HepG2 (cell line): ENCODE measurements around the gene CCDC57. TPM values are rescaled to one million over a fixed set of nuclear protein-coding genes. Genes with fewer than 3 reads are reported as not detected.

ENCODE experiments used
- AHDC1 ChIP-seq: sonication (generic); formaldehyde crosslinking; IDR thresholded peaks from 2 replicates; pipeline ENCODE4 v1.5.1; 2020; ENCODE audit warnings: mild to moderate bottlenecking, missing genetic modification reagents, borderline replicate concordance
- CBX2 ChIP-seq, 2 experiments: fragments of 200-600 bp in 1 of 2; sonication (generic); formaldehyde crosslinking in 1 of 2; IDR thresholded peaks; 2 replicates each; pipeline versions ENCODE4 v1.7.0 to v1.8.1; 2018 to 2022; ENCODE audit warnings: low read depth in 2 of 2, low read length in 1 of 2, mild to moderate bottlenecking in 1 of 2, missing genetic modification reagents in 1 of 2
- GMEB2 ChIP-seq: IDR thresholded peaks from 2 replicates; pipeline ENCODE4 v1.6.1; 2016; ENCODE audit warnings: missing biosample characterization, missing genetic modification reagents, low read depth
- HDAC6 ChIP-seq: fragments of 200-600 bp; sonication (generic); IDR thresholded peaks from 2 replicates; pipeline ENCODE4 v1.7.0; 2017; ENCODE audit warnings: mild to moderate bottlenecking, antibody characterized with exemption, low read length, low read depth
- MTF1 ChIP-seq: sonication (generic); formaldehyde crosslinking; IDR thresholded peaks from 2 replicates; pipeline ENCODE4 v1.5.0; 2020; ENCODE audit warnings: missing genetic modification reagents
- THAP9 ChIP-seq: sonication (generic); formaldehyde crosslinking; IDR thresholded peaks from 2 replicates; pipeline ENCODE4; 2020; ENCODE audit warnings: missing genetic modification reagents, mild to moderate bottlenecking, borderline replicate concordance
- ZBTB46 ChIP-seq: sonication (generic); formaldehyde crosslinking; IDR thresholded peaks from 2 replicates; pipeline ENCODE4 v1.4.0; 2020; ENCODE audit warnings: mild to moderate bottlenecking, missing genetic modification reagents, borderline replicate concordance
- ZNF138 ChIP-seq: sonication (generic); formaldehyde crosslinking; IDR thresholded peaks from 2 replicates; pipeline ENCODE4 v1.5.0; 2020; ENCODE audit warnings: mild to moderate bottlenecking, low read depth, missing genetic modification reagents
- ZNF317 ChIP-seq: sonication (generic); formaldehyde crosslinking; IDR thresholded peaks from 2 replicates; pipeline ENCODE4 v1.5.0; 2020; ENCODE audit warnings: mild to moderate bottlenecking, missing genetic modification reagents
- ZNF740 ChIP-seq: sonication (generic); formaldehyde crosslinking; IDR thresholded peaks from 2 replicates; pipeline ENCODE4 v1.4.0; 2020; ENCODE audit warnings: missing genetic modification reagents
- ZNF782 ChIP-seq: sonication (generic); formaldehyde crosslinking; IDR thresholded peaks from 2 replicates; pipeline ENCODE4 v1.4.0; 2020; ENCODE audit warnings: missing genetic modification reagents, mild to moderate bottlenecking, borderline replicate concordance
- ZNF788 ChIP-seq: sonication (generic); formaldehyde crosslinking; IDR thresholded peaks from 2 replicates; pipeline ENCODE4 v1.5.0; 2020; ENCODE audit warnings: mild to moderate bottlenecking, missing genetic modification reagents, borderline replicate concordance
- ZNF850 ChIP-seq: sonication (generic); formaldehyde crosslinking; conservative IDR thresholded peaks from 2 replicates; pipeline ENCODE4 v1.9.0; 2021; ENCODE audit warnings: mild to moderate bottlenecking, missing genetic modification reagents
- polyA plus RNA-seq, 8 experiments: library from polyadenylated mRNA; depleted of rRNA in 3 of 8; stranded (reverse) in 7 of 8; unstranded in 1 of 8; fragments of >200 nt; fragmentation: Illumina TruSeq in 4 of 8; extraction: Trizol in 4 of 8; gene quantifications; 2 replicates each; pipeline versions ENCODE4 v1.2.1 to v1.2.3, GENCODE V29; 2011 to 2016; ENCODE audit warnings: low read depth in 4 of 8, missing spikeins in 1 of 8, mixed read lengths in 1 of 8; ENCODE audit not compliant: insufficient read depth in 1 of 8
- total RNA-seq, 5 experiments: library from RNA; depleted of rRNA; stranded (reverse); fragments of >200 nt; fragmentation: Illumina TruSeq; extraction: Trizol; gene quantifications; 2 replicates each; pipeline ENCODE4 v1.2.3, GENCODE V29; 2016; ENCODE audit warnings: low read depth in 1 of 5

Gene CCDC57
- total and polyA plus RNA-seq, 2 of the 13 experiments (the other 11 are each of a cell fraction or from before 2014, with no cell fraction given) = 59.3 to 59.9 TPM

- TF ChIP-seq THAP9 (no peak), AHDC1 (CRISPR knock-in tag) (no peak), ZNF788 (no peak), MTF1 (CRISPR knock-in tag) (no peak), ZNF317 (no peak), ZNF740 (CRISPR knock-in tag) (0 out of 2 replicates have a peak, but pooled peaks have one; percentile 38), ZNF782 (CRISPR knock-in tag) (no peak), ZBTB46 (no peak), HDAC6 (no peak), ZNF850 (no peak), CBX2 (IDR thresholded peaks at IDR 0.05; ENCODE audit: low read depth, low read length) (no peak), CBX2 (CRISPR knock-in tag; IDR thresholded peaks at IDR 0.05; ENCODE audit: low read depth) (no peak), GMEB2 (CRISPR knock-in tag) (no peak), ZNF138 (CRISPR knock-in tag) (no peak)
- TF ChIP-seq, all 625 proteins: peak for 24
These were observed 107.2 kb downstream of the CCDC57 start (continued) for GRCh38 chr17:82105417-82105881.
